Upper lobe of left lung (tissue), 6 donors: ENCODE measurements around the gene NR2F1. TPM values are rescaled to one million over a fixed set of nuclear protein-coding genes. Genes with fewer than 3 reads are reported as not detected.
A peak's percentile ranks its signal among the peaks of the same experiment; 100 is the strongest.

Experiments used
- ATAC-seq, 2 donors: fragments of 200-7000 bp; cut with Tn5 transposase; one replicate each; pipeline ENCODE4 v1.9.1; 2022; ENCODE audit warnings: mild to moderate bottlenecking in 2 of 2, moderate library complexity in 2 of 2; ENCODE audit not compliant: low FRiP score in 2 of 2
- DNase-seq, 2 donors: peaks; one replicate each; pipeline ENCODE4 v3.0.0-alpha.2; 2019 to 2020
- H3K27ac ChIP-seq, 4 donors: fragments of 200-600 bp; sonication (generic); one replicate each; pipeline ENCODE4 v1.5.1; 2016 to 2019
- H3K27me3 ChIP-seq, 4 donors: fragments of 200-600 bp; sonication (generic); one replicate each; pipeline ENCODE4 v1.5.1; 2017 to 2019
- H3K36me3 ChIP-seq, 4 donors: fragments of 200-600 bp; sonication (generic); one replicate each; pipeline ENCODE4 v1.5.1; 2016 to 2019
- H3K4me1 ChIP-seq, 4 donors: fragments of 200-600 bp; sonication (generic); one replicate each; pipeline ENCODE4 v1.5.1; 2018 to 2019
- H3K4me3 ChIP-seq, 4 donors: fragments of 200-600 bp; sonication (generic); one replicate each; pipeline ENCODE4 v1.5.1; 2017 to 2019; ENCODE audit warnings: mild to moderate bottlenecking in 2 of 4, moderate library complexity in 1 of 4
- H3K9me3 ChIP-seq, 4 donors: fragments of 200-600 bp; sonication (generic); one replicate each; pipeline ENCODE4 v1.5.1; 2018 to 2019
- CTCF ChIP-seq, 6 experiments: fragments of 450-650 bp in 4 of 6; fragments of 200-600 bp in 2 of 6; sonication (generic) in 2 of 6; IDR thresholded peaks; one replicate each; pipeline ENCODE4 v1.5.1; 2016 to 2019; ENCODE audit warnings: antibody characterized with exemption in 6 of 6
- EP300 ChIP-seq, 4 donors: sonication (generic); formaldehyde crosslinking; IDR thresholded peaks; one replicate each; pipeline ENCODE4 v1.5.1; 2017; ENCODE audit warnings: antibody characterized with exemption in 4 of 4, control low read depth in 2 of 4
- POLR2A ChIP-seq, 4 donors: fragments of 450-650 bp; IDR thresholded peaks; one replicate each; pipeline ENCODE4 v1.5.1; 2016 to 2017; ENCODE audit warnings: antibody characterized with exemption in 4 of 4, mild to moderate bottlenecking in 2 of 4
- POLR2AphosphoS5 ChIP-seq, 2 donors: sonication (generic); formaldehyde crosslinking; IDR thresholded peaks; one replicate each; pipeline ENCODE4 v1.5.1; 2017; ENCODE audit warnings: antibody characterized with exemption in 2 of 2
- WGBS, 2 donors: methylation state at CpG; one replicate each; pipeline ENCODE4 v1.1.5; 2017 to 2018; 5-methylcytosine and 5-hydroxymethylcytosine counted together
- total RNA-seq, 6 donors: library from RNA; depleted of rRNA in 4 of 6; stranded (reverse); fragments of >200 nt in 4 of 6; gene quantifications; one replicate each; pipeline versions ENCODE4 v1.1.0 to v1.2.1, GENCODE V29; 2016 to 2021
- donor health status: DM: no; HTN: no; CAD: no; lungs with moderate emphysema.
- donor health status: DM: no; HTN: yes; CAD: no; lungs with severe emphysema.

Gene NR2F1
- total RNA-seq, 6 donors from 2014 or later = 8.9 to 70.3 (median 29.4) TPM

DNA sequence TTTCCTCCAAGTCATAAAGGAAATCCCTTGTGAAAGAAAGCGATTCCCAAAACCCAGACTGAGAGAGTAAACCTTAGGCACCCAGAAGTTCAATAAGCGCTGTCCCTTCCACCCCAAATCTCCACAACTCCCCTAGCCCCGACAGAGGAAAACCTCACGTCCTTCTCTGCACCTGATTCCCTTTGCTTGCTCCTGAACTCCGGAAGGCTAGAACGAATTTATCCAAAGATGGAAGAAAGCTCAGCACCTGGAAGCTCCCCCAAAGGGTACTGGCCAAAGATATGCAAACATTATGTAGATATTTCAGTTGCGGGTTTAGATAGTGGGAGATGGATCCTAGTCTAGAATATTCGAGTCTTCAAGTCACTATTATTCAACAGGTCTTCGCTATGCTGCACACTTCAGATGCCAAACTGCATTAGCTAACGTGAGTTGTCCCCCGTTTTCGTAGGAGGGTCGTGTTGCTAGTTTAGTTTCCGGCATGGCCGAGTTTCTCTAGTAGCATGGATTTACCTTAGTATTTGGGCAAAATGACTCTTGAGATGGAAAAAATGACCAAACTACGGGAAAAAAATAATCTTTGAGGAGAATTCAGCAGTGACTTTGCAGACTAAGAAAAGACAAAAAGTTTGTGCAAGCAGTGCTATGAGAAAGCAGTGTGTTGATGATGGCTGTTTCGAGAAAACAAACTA, 27.7 kb downstream of the NR2F1 start:
- Histone ChIP-seq H3K9me3 (no peaks in the 10 kb centered on the region), H3K4me1 (peaks cover 8 to 19% (median 12%) of the 10 kb centered on the region in 4 donors), H3K27ac (no peak overlapping the region), H3K27me3 (peaks cover 0 to 51% (median 14%) of the 10 kb centered on the region in 4 donors), H3K4me3 (no peak overlapping the region), H3K36me3 (no peaks in the 10 kb centered on the region)
- TF ChIP-seq POLR2AphosphoS5 (IDR thresholded peaks at IDR 0.05) (no peak), CTCF (IDR thresholded peaks at IDR 0.05) (no peak), POLR2A (IDR thresholded peaks at IDR 0.05) (no peak), EP300 (IDR thresholded peaks at IDR 0.05) (no peak)
- no peak for DNase-seq
- ATAC-seq = no peak
- whole genome bisulfite sequencing, 2 donors = 26 to 38% methylated on average over 17 of the region's 17 CpGs

DNA sequence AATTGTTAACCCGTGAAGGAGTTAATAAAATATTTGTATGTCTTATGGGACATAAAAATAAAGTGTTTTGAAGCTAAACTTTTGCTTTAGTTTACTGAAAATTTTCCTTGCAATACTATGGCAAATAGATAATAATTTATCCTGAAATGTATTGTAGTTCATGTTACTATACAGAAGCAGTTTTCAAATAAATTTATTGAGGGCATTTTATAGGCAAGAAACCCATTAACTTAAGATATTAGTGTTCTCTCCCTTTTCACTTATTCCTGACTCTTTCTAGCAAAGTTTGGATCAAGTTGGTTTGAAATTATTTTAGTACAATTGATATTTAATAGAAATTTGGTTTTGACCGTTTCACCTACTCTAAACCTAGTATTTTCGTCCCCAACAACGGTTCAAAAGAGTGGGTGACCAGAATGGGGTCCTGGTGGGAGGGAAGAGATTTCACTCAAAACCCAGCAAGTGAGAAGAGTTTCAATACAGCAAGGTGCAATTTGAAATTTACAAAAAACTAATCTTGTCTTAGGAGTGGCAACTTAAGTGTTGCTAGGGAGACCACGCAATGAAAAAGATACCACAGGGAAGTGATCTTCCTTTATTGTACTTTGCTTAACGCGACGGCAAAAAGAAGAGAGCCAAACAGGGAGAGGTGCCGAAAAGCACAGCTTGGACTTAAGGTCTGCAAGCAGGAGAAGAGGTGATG, 28.4 kb downstream of the NR2F1 start:
- 14 to 18% methylated on average over 9 of the region's 9 CpGs for WGBS, 2 donors
- H3K9me3 ChIP-seq = no peaks in the 10 kb centered on the region
- no peak overlapping the region for H3K27ac ChIP-seq
- H3K27me3 ChIP-seq = peaks cover 0 to 47% (median 14%) of the 10 kb centered on the region in 4 donors
- TF ChIP-seq CTCF (IDR thresholded peaks at IDR 0.05) (no peak), POLR2A (IDR thresholded peaks at IDR 0.05) (no peak), EP300 (IDR thresholded peaks at IDR 0.05) (no peak)
- ATAC-seq = no peak
- H3K4me1 ChIP-seq = peaks cover 8 to 19% (median 12%) of the 10 kb centered on the region in 4 donors
- H3K36me3 ChIP-seq = no peaks in the 10 kb centered on the region
- no peak for DNase-seq
- no peak overlapping the region for H3K4me3 ChIP-seq

DNA sequence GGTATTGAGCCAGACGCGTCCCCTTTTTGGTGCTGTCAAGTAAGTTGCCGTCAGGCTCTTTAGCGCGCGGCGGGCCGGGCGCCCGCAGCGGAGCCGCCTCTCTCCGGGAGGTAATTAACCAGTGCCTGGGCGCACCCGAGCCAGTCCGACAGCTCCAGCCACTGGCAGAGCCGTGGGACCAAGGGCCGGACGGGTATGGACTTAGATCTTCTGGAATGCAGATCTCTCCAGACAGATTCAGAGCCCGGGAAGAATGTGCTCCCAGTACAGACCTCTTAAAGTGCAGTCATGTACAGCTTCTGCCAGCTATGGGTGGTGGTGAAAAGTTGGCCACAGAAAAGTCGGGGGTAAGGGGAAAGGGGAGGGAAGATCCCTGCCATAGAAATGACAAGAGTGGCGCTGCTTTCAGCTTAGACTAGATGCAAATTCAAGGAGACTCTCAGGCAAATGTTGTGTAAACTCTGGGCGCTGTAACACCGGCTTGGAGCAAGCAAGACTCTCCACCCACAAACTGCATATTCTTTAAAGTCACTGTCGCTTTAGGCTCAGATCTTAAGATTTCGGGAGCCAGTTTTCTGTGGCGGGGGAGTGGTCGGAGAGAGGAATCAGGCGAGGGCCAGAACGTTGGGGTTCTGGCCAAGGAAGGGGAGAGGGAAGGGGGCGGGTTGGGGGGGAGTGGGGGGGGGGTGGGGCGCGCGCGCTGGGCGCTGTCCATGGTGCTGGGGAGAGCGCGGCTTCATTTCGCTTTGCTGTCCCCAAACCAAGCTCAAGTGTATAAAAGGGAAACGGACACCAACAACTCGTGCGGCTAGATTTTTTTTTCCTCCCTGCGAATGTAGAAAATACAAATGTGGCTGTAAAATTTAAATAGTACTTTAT, 29.2 kb downstream of the NR2F1 start:
- Histone ChIP-seq H3K4me1 (peaks cover 8 to 19% (median 12%) of the 10 kb centered on the region in 4 donors), H3K27me3 (peaks cover 0 to 44% (median 14%) of the 10 kb centered on the region in 4 donors), H3K27ac (no peak overlapping the region), H3K36me3 (no peaks in the 10 kb centered on the region), H3K9me3 (no peaks in the 10 kb centered on the region), H3K4me3 (peak overlapping the region in 2 of 4 donors; percentile 15 to 16)
- peak in 1 of 2 donors; percentile 54 for ATAC-seq
- WGBS, 2 donors = 4 to 6% methylated on average over 25 to 39 of the region's 43 CpGs
- TF ChIP-seq CTCF (IDR thresholded peaks at IDR 0.05) (no peak), POLR2AphosphoS5 (IDR thresholded peaks at IDR 0.05) (no peak), POLR2A (IDR thresholded peaks at IDR 0.05) (no peak)
- peak in 1 of 2 donors; percentile 82 for DNase-seq

DNA sequence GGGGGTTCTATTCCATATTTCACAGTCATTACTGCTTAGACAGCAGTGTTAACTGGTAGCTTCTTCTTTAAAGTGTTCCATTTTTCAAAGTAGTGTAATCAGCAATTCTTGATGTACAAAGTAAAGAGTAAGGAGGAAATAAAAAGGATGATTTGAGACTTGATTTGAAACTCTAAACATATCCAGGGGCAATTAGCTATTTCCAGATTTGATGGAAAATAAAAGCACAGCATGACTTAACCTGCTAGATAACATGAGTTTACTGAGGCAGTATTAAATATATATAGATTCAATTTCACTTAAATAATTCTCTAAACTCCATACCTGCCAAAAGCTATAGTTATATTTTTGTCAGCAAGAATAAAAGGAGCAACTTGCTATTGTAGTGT, 29.8 kb downstream of the NR2F1 start:
- no peak for TF ChIP-seq POLR2AphosphoS5 (IDR thresholded peaks at IDR 0.05)
- TF ChIP-seq CTCF (IDR thresholded peaks at IDR 0.05) = no peak
- TF ChIP-seq POLR2A (IDR thresholded peaks at IDR 0.05) = no peak
- no peak for TF ChIP-seq EP300 (IDR thresholded peaks at IDR 0.05)
- H3K27ac ChIP-seq = no peak overlapping the region
- peaks cover 0 to 40% (median 14%) of the 10 kb centered on the region in 4 donors for H3K27me3 ChIP-seq
- peaks cover 3 to 17% (median 7%) of the 10 kb centered on the region in 4 donors for H3K4me1 ChIP-seq
- no peak for DNase-seq
- peak overlapping the region in 1 of 4 donors; percentile 15 for H3K4me3 ChIP-seq
- no peaks in the 10 kb centered on the region for H3K36me3 ChIP-seq
- ATAC-seq = no peak
- no peaks in the 10 kb centered on the region for H3K9me3 ChIP-seq
